Activated gamma-delta T cell (primary cell): Measurements from ENCODE around the gene BCR.

Experiments
- DNase-seq: peaks from one replicate; lab custom pipeline; 2025; lab: John Stamatoyannopoulos, UW

The BCR gene

GRCh38 chr22:23262518-23263332 is 82.4 kb downstream of the BCR start:
- DNase-seq: no peak

GRCh38 chr22:23263651-23264555 is 83.6 kb downstream of the BCR start:
- peak; percentile 63 for DNase-seq

GRCh38 chr22:23264610-23265367 is 84.5 kb downstream of the BCR start:
- DNase-seq: no peak

GRCh38 chr22:23265368-23265700 is 85.0 kb downstream of the BCR start:
- DNase-seq: no peak

DNA sequence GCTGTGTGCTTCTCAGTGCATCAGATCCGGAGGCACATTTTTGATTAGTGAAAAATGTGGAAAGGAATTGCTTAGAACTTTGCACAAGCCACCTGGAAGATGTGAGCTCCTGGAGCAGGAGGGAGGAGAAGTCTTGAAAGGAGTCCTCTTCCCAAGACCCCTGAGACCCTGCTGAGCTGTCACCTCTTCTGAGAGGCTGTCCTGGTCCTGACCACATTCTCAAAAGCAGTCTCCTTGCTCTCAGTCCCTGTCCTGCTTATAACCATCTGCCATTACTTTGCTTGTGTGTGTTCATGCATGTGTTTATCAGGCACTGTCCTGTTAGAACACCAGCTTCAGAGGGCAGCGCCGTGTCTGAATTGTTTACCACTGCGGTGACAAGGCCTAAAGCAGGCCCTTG is 86.5 kb downstream of the BCR start:
- DNase-seq: no peak

- DNase-seq: no peak
These were observed 87.1 kb downstream of the BCR start for GRCh38 chr22:23267226-23268043.

DNA sequence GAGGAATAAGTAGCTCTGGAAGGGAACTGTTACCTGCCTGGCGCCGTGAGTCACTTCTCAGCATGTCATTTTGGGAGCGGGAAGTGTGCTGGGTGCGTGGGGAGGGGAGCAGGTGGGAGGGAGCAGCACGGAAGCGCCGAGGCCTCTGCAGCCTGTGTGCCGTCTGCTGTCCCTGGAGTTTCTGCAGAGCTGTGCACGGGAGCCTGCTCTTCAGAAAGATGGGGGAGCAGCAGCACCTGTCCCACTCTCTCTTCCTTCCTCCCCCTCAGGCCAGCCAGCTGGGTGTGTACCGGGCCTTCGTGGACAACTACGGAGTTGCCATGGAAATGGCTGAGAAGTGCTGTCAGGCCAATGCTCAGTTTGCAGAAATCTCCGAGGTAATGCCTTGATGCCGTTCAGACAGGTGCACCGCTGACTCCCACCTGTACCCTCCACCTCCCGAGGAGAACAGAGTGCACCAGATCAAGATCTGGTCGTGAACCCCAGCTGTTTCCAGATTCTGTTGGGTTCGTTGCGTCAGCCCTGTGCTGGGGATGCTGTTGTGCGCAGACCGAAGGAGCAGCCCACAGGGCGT is 87.9 kb downstream of the BCR start:
- no peak for DNase-seq

DNA sequence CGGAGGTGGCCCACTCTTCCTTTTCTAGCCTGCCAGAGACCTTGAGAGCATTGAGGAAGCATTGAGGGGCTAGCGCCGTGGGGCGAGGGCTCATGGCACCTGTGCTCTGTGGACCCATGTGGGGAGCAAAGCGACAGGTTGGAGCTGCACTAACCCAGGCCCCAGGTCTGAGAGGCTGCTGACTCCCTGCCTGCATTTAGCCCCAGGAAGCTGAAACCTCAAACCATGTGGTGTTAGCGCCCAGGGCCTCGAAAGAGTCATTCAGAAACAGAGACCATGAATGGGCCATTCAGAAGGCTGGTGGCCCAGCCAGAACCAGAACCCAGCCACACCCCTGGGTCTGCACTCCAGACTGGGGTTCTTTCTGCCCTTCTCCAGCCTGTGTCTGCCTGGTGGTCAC is 88.6 kb downstream of the BCR start:
- no peak for DNase-seq

GRCh38 chr22:23269441-23270211 is 89.3 kb downstream of the BCR start:
- DNase-seq: no peak

DNA sequence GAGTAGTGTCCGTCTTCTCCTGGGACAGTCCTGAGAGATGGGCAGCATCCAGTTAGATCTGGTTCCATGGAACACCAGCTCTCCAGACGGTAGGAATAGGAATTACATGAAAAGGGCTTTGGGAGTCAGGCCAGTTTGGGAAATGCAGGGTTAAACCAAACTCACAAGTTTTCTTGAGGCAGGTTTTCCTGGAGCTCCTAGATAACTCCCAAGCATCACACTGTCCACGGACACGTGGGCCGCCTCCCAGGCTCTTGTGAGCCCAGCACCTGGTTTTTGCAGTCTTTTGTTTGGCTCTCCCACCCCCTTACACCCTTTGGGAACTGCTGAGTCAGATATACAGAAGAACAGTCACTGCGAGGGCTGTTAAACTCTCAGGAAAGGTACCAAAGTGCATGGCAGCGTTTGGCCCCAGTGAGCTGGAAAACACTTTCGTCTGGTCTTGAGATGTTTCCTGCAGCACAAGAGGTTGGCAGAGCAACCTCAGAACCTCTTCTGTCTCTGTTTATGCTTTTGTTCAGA is 90.0 kb downstream of the BCR start:
- no peak for DNase-seq

GRCh38 chr22:23270798-23271596 is 90.7 kb downstream of the BCR start:
- DNase-seq: no peak

- DNase-seq: no peak
These were observed 91.2 kb downstream of the BCR start for GRCh38 chr22:23271597-23271908.

GRCh38 chr22:23272371-23272770 is 92.1 kb downstream of the BCR start:
- no peak for DNase-seq

GRCh38 chr22:23272834-23273233 is 92.5 kb downstream of the BCR start:
- DNase-seq: no peak

DNA sequence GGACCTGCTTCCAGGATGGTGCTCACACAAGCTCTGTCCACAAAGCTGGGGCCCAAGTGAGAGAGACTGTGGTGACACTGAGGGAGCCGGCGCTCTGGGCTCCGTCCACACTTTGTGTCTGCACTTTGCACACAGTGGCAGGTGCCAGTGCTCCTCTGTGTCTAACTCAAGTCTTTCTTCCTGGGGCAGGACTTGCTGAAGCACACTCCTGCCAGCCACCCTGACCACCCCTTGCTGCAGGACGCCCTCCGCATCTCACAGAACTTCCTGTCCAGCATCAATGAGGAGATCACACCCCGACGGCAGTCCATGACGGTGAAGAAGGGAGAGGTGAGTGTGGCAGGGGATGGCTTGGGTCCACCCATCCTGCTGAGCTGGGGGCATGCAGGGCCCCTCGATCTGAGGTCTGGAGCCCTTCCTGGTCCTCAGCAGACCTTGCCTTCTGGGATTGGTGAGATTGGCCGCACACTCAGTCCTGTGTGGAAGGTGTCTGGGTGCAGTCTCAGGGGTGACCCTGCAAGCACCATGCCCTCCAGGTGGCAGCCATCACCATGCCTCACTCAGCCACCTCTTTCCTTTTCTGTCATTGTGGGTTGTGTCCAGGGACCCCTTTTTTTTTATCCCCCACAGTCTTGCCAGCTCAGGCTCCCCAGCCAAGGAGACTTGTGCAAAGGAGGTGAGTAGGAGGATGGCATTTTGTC is 93.3 kb downstream of the BCR start:
- no peak for DNase-seq

GRCh38 chr22:23274146-23274526 is 93.8 kb downstream of the BCR start:
- DNase-seq: no peak

- DNase-seq: no peak
These were observed 94.8 kb downstream of the BCR start for GRCh38 chr22:23274891-23275694.

DNA sequence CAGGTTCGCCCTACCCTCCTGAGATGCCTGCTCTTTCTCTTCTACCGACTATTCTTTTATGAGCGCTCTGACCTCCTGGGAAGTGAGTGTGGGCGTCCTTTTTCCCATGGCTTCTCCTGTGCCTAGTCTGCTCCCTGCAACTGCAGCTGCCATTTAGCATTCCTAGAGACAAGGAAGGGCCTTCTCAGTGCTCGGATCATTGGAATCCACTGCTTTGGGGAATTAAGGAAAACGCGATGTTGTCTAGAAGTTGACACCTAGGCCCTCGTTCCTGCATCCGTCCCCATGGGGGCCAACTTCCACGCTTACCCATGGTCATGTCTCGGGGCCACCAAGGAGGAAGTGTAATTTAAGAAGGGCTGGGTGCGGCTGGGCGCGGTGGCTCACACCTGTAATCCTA is 95.4 kb downstream of the BCR start:
- no peak for DNase-seq
